Ishikawa (cell line): ENCODE data around the gene SLC35E1.

ENCODE experiments used
- CEBPB ChIP-seq: IDR thresholded peaks from 2 replicates; pipeline ENCODE4 v1.6.1; 2012
- CREB1 ChIP-seq: IDR thresholded peaks from 2 replicates; pipeline ENCODE4 v1.6.1; 2012; ENCODE audit warnings: low read depth
- EGR1 ChIP-seq: IDR thresholded peaks from 2 replicates; pipeline ENCODE4 v1.6.1; 2012
- EP300 ChIP-seq: IDR thresholded peaks from 2 replicates; pipeline ENCODE4 v1.6.1; 2012; ENCODE audit warnings: borderline replicate concordance
- FOXM1 ChIP-seq: IDR thresholded peaks from 2 replicates; pipeline ENCODE4 v1.6.1; 2012; ENCODE audit warnings: low read depth, borderline replicate concordance
- MAX ChIP-seq: IDR thresholded peaks from 2 replicates; pipeline ENCODE4 v1.6.1; 2012
- NFIC ChIP-seq: IDR thresholded peaks from 2 replicates; pipeline ENCODE4 v1.6.1; 2012
- RAD21 ChIP-seq: IDR thresholded peaks from 2 replicates; pipeline ENCODE4 v1.6.1; 2012; ENCODE audit warnings: low read depth
- REST ChIP-seq: IDR thresholded peaks from 2 replicates; pipeline ENCODE4 v1.6.1; 2012; ENCODE audit warnings: low read depth, mild to moderate bottlenecking
- TAF1 ChIP-seq: IDR thresholded peaks from 2 replicates; pipeline ENCODE4 v1.6.1; 2012; ENCODE audit warnings: low read depth, mild to moderate bottlenecking
- TCF12 ChIP-seq: IDR thresholded peaks from 2 replicates; pipeline ENCODE4 v1.6.1; 2012; ENCODE audit warnings: low read depth
- TEAD4 ChIP-seq: IDR thresholded peaks from 2 replicates; pipeline ENCODE4 v1.6.1; 2012
- USF1 ChIP-seq: IDR thresholded peaks from 2 replicates; pipeline ENCODE4 v1.6.1; 2012
- YY1 ChIP-seq: IDR thresholded peaks from 2 replicates; pipeline ENCODE4 v1.6.1; 2012; ENCODE audit warnings: low read depth
- ZBTB7A ChIP-seq: IDR thresholded peaks from 2 replicates; pipeline ENCODE4 v1.6.1; 2012; ENCODE audit warnings: low read depth

Gene SLC35E1

GRCh38 chr19:16521715-16522289, 50.4 kb downstream of the SLC35E1 start:
- TF ChIP-seq USF1, result no peak
- TF ChIP-seq YY1, result no peak
- TF ChIP-seq EGR1, result no peak
- no peak for TF ChIP-seq TCF12
- no peak for TF ChIP-seq TAF1
- no peak for TF ChIP-seq CREB1
- no peak for TF ChIP-seq CEBPB
- no peak for TF ChIP-seq EP300
- no peak for TF ChIP-seq FOXM1
- no peak for TF ChIP-seq ZBTB7A
- no peak for TF ChIP-seq TEAD4
- no peak for TF ChIP-seq RAD21
- TF ChIP-seq NFIC, result no peak

GRCh38 chr19:16520986-16521624, 51.1 kb downstream of the SLC35E1 start:
- no peak for TF ChIP-seq ZBTB7A
- TF ChIP-seq TAF1, result no peak
- no peak for TF ChIP-seq TCF12
- TF ChIP-seq FOXM1, result no peak
- TF ChIP-seq YY1, result no peak
- no peak for TF ChIP-seq EP300
- no peak for TF ChIP-seq EGR1
- TF ChIP-seq CREB1, result no peak
- no peak for TF ChIP-seq TEAD4
- TF ChIP-seq RAD21, result no peak
- no peak for TF ChIP-seq REST
- TF ChIP-seq CEBPB, result no peak
- TF ChIP-seq NFIC, result no peak
- TF ChIP-seq MAX, result no peak
- TF ChIP-seq USF1, result no peak

- TF ChIP-seq REST, result no peak
- TF ChIP-seq EP300, result no peak
- TF ChIP-seq USF1, result no peak
- TF ChIP-seq ZBTB7A, result no peak
- TF ChIP-seq TEAD4, result no peak
- no peak for TF ChIP-seq YY1
- TF ChIP-seq FOXM1, result no peak
- TF ChIP-seq EGR1, result no peak
- TF ChIP-seq NFIC, result no peak
- TF ChIP-seq TAF1, result no peak
- no peak for TF ChIP-seq RAD21
- no peak for TF ChIP-seq CEBPB
- no peak for TF ChIP-seq TCF12
Observed at GRCh38 chr19:16520074-16520973, 51.9 kb downstream of the SLC35E1 start.

GRCh38 chr19:16519230-16519687, 53.0 kb downstream of the SLC35E1 start:
- TF ChIP-seq EP300 (no peak), TCF12 (no peak), YY1 (no peak), TAF1 (no peak), FOXM1 (no peak), CREB1 (no peak), RAD21 (no peak), NFIC (no peak)

GRCh38 chr19:16518483-16519229, 53.6 kb downstream of the SLC35E1 start:
- no peak for TF ChIP-seq REST
- TF ChIP-seq TCF12, result no peak
- no peak for TF ChIP-seq FOXM1
- TF ChIP-seq YY1, result no peak
- no peak for TF ChIP-seq CEBPB
- TF ChIP-seq MAX, result no peak
- no peak for TF ChIP-seq NFIC
- TF ChIP-seq CREB1, result no peak
- TF ChIP-seq USF1, result no peak
- TF ChIP-seq TEAD4, result no peak
- TF ChIP-seq ZBTB7A, result no peak
- TF ChIP-seq EGR1, result no peak
- TF ChIP-seq TAF1, result no peak
- no peak for TF ChIP-seq EP300
- no peak for TF ChIP-seq RAD21
